A673 (cell line): Measurements from ENCODE around the gene APOL6. TPM values are rescaled to one million over a fixed set of nuclear protein-coding genes. Genes with fewer than 3 reads are reported as not detected.

Experiments used
- BruUV-seq: library from RNA; stranded (reverse); fragments of 400-500 nt; replicated peaks from 2 replicates; lab custom pipeline; 2021; lab: Mats Ljungman, UMichigan
- CTCF ChIA-PET: fragments of 300-600 bp; sonication (Branson Sonifier 250); formaldehyde crosslinking; loops from one replicate; lab custom pipeline; 2022; ENCODE audit warnings: antibody characterized with exemption; lab: Charles Lee
- POLR2A ChIA-PET: fragments of 300-600 bp; sonication (Branson Sonifier 250); formaldehyde crosslinking; loops from one replicate; lab custom pipeline; 2022; ENCODE audit warnings: antibody characterized with exemption; ENCODE audit not compliant: low non-redundant PET; lab: Charles Lee
- DNase-seq: peaks from one replicate; pipeline ENCODE4 v3.0.0-alpha.2; 2015; ENCODE audit warnings: low spot score
- H3K27ac ChIP-seq: fragments of 200-600 bp; sonication (generic); 2 replicates; pipeline ENCODE4 v1.5.1; 2016; ENCODE audit warnings: mixed run types, low read depth, mild to moderate bottlenecking, mixed read lengths, antibody characterized with exemption, low read length; ENCODE audit not compliant: poor library complexity, severe bottlenecking
- H3K27me3 ChIP-seq: fragments of 200-600 bp; sonication (generic); replicated peaks from 2 replicates; pipeline ENCODE4 v1.6.1; 2017; ENCODE audit warnings: mixed run types, low read depth, mild to moderate bottlenecking, mixed read lengths, antibody characterized with exemption, low read length; ENCODE audit not compliant: insufficient read depth, poor library complexity
- H3K36me3 ChIP-seq: fragments of 200-600 bp; sonication (generic); 2 replicates; pipeline ENCODE4 v1.6.1; 2016; ENCODE audit warnings: mixed run types, mild to moderate bottlenecking, mixed read lengths, antibody characterized with exemption, low read length; ENCODE audit not compliant: insufficient read depth, poor library complexity, severe bottlenecking
- H3K4me1 ChIP-seq: fragments of 200-600 bp; sonication (generic); 2 replicates; pipeline ENCODE4 v1.6.1; 2017; ENCODE audit warnings: mixed run types, mild to moderate bottlenecking, mixed read lengths, antibody characterized with exemption, low read length; ENCODE audit not compliant: insufficient read depth, poor library complexity, severe bottlenecking
- H3K4me3 ChIP-seq: fragments of 200-600 bp; sonication (generic); 2 replicates; pipeline ENCODE4 v1.5.1; 2016; ENCODE audit warnings: low read depth, mixed run types, mild to moderate bottlenecking, mixed read lengths, low read length; ENCODE audit not compliant: poor library complexity, severe bottlenecking
- H3K9me3 ChIP-seq: fragments of 200-600 bp; sonication (generic); 2 replicates; pipeline ENCODE4 v1.6.1; 2016; ENCODE audit warnings: mixed run types, low read depth, mild to moderate bottlenecking, mixed read lengths, antibody characterized with exemption, low read length; ENCODE audit not compliant: poor library complexity, severe bottlenecking
- EZH2 ChIP-seq: fragments of 200-600 bp; sonication (generic); IDR thresholded peaks from 2 replicates; pipeline ENCODE4 v1.6.1; 2017; ENCODE audit warnings: borderline replicate concordance, low read depth, mild to moderate bottlenecking, mixed read lengths, antibody characterized with exemption, low read length; ENCODE audit not compliant: poor library complexity, severe bottlenecking
- intact Hi-C: fragments of 100-400 bp; cut with micrococcal nuclease; formaldehyde crosslinking; loops from one replicate; pipeline ENCODE4 v1.10.0; 2022; ENCODE audit not compliant: unreplicated experiment
- total RNA-seq: library from RNA; stranded (reverse); gene quantifications from 2 replicates; pipeline ENCODE4 v1.2.3, GENCODE V29; 2021
- TF ChIP-seq, protein P1 (sequence below): fragments of 300-800, 200-600 bp; sonication (generic); conservative IDR thresholded peaks from 2 replicates; pipeline ENCODE4 v1.5.1; 2017; ENCODE audit warnings: low read depth, mild to moderate bottlenecking, antibody characterized with exemption, low read length, moderate library complexity, mixed read lengths

Gene APOL6
- total RNA-seq, 1 experiment from 2014 or later, result 6.3 TPM

DNA sequence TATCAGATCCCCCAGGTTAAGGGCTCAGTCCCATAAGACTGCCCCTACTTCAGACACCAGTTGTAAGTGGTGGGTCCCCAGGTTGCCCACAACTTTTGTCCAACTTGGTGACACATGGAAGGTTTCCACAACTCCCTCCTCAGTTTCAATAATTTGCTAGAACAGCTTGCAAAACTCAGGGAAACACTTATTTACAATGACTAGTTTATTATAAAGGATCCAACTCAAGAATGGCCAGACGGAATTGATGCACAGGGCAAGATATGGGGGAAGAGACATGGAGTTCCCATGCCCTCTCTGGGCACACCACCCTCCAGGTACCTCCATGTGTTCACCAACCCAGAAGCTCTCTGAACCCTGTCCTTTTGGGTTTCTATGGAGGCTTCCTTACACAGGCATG, 5.6 kb downstream of the APOL6 start:
- Histone ChIP-seq H3K27ac (no peak overlapping the region), H3K9me3 (peaks cover 12% of the 10 kb centered on the region), H3K4me3 (no peak overlapping the region), H3K27me3 (no peaks in the 10 kb centered on the region), H3K4me1 (peaks cover 31% of the 10 kb centered on the region), H3K36me3 (peaks cover 11% of the 10 kb centered on the region)
- intact Hi-C loops, result no loop called here
- ChIA-PET CTCF (no interaction called here), POLR2A (no interaction called here)
- no peak for DNase-seq
- TF ChIP-seq, protein P1, sequence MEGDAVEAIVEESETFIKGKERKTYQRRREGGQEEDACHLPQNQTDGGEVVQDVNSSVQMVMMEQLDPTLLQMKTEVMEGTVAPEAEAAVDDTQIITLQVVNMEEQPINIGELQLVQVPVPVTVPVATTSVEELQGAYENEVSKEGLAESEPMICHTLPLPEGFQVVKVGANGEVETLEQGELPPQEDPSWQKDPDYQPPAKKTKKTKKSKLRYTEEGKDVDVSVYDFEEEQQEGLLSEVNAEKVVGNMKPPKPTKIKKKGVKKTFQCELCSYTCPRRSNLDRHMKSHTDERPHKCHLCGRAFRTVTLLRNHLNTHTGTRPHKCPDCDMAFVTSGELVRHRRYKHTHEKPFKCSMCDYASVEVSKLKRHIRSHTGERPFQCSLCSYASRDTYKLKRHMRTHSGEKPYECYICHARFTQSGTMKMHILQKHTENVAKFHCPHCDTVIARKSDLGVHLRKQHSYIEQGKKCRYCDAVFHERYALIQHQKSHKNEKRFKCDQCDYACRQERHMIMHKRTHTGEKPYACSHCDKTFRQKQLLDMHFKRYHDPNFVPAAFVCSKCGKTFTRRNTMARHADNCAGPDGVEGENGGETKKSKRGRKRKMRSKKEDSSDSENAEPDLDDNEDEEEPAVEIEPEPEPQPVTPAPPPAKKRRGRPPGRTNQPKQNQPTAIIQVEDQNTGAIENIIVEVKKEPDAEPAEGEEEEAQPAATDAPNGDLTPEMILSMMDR, result no peak
- no peak for TF ChIP-seq EZH2
- BruUV-seq, result no TSS peak

DNA sequence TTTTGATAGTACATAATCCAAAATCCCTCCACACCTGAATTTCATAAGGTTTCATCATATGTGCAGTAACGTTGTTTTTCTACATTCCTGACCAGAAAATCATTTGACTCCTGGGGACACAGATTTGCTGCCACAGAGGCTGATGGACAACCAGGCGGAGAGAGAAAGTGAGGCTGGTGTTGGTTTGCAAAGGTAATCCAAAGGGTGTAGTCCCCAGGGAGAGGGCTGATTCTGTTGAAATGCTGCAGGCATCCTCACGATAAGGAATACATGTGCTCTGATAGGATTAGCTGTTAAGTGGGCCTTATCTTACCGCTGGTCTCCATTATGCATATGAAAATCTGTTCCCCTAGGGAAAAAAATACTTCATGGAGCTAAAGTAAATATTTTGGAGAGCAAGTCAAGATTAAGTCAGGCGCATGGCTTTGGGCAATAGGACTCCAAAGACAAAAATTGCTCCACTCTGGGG, 8.1 kb downstream of the APOL6 start:
- Histone ChIP-seq H3K9me3 (peaks cover 12% of the 10 kb centered on the region), H3K27me3 (no peaks in the 10 kb centered on the region), H3K4me1 (peaks cover 35% of the 10 kb centered on the region), H3K4me3 (no peak overlapping the region), H3K36me3 (peaks cover 22% of the 10 kb centered on the region), H3K27ac (peak overlapping the region; percentile 56)
- DNase-seq, result peak; percentile 76
- intact Hi-C loops, result no loop called here
- no peak for TF ChIP-seq EZH2
- TF ChIP-seq, protein P1, result no peak
- BruUV-seq, result no TSS peak
- ChIA-PET CTCF (interaction anchor here (0.6 kb wide), 1 partner anchor 24 kb away, joined by 3 read pairs; no protein-coding TSS in a partner anchor), POLR2A (no interaction called here)

DNA sequence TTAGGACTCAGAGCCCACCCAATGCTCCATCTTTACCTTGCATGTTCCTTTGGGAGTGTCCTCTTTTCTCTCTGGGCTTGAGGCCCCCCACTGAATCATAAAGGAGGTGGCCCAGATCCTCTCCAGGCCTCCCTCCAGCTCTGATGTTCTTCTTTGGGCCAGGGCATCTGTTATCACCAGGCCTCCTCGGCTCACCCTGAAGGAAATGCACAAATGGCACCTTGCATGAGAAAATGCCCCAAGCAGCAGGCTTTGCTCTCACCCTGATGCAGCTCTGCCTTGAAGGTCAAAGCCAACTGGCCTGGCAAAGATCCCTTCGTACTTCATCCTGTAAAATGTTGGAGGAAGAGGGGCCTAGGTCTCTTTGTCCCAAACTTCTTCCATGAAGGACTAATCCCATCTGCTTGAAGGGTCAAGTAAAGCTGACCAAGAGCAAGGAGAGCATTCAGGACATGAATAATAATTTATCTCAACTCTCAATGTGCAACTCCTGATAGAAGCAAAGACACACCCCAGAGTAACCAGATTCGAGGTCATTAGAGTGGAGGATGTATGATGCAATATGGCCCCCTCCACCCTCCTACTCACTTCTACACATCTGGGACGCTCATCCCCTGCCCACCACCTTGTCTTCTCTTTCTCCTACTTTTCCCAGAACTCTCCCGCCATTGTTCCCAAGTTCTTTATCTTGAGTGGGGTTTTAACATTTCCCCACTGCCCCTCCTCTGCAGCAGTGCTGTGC, 9.5 kb downstream of the APOL6 start:
- ChIA-PET POLR2A (no interaction called here), CTCF (no interaction called here)
- Histone ChIP-seq H3K4me1 (peaks cover 38% of the 10 kb centered on the region), H3K27ac (peak overlapping the region; percentile 56), H3K36me3 (peaks cover 22% of the 10 kb centered on the region), H3K9me3 (peaks cover 12% of the 10 kb centered on the region), H3K4me3 (no peak overlapping the region), H3K27me3 (no peaks in the 10 kb centered on the region)
- DNase-seq, result no peak
- BruUV-seq, result no TSS peak
- intact Hi-C loops, result no loop called here
- TF ChIP-seq, protein P1, result no peak
- TF ChIP-seq EZH2, result no peak
